HepG2 (cell line): Measurements from ENCODE around the gene CIAPIN1. TPM values are rescaled to one million over a fixed set of nuclear protein-coding genes. Genes with fewer than 3 reads are reported as not detected.
"Not testable (repeated sequence)": the region's sequence is repeated elsewhere in the genome, so short reads cannot be mapped to it uniquely, and the experiment has no call there.

Source experiments
- ATAC-seq: fragments of 200-7000 bp; cut with Tn5 transposase; 3 replicates; pipeline ENCODE4 v1.9.1; 2020; ENCODE audit warnings: mild to moderate bottlenecking, moderate library complexity
- BruUV-seq: library from RNA; stranded (reverse); fragments of 400-500 nt; replicated peaks from 2 replicates; lab custom pipeline; 2021; lab: Mats Ljungman, UMichigan
- CTCF ChIA-PET: fragments of 300-600 bp; formaldehyde crosslinking; extraction: SDS; loops from one replicate; lab custom pipeline; 2021; ENCODE audit warnings: low total read pairs, inconsistent platforms, low intra/inter-chr PET ratio; lab: Yijun Ruan, JAX
- POLR2A ChIA-PET: fragments of 350-600 bp; sonication (Branson Sonifier 250); formaldehyde crosslinking; loops from one replicate; lab custom pipeline; 2020; ENCODE audit warnings: antibody characterized with exemption, inconsistent platforms; lab: Yijun Ruan, JAX
- DNase-seq: peaks from one replicate; pipeline ENCODE4 v3.0.0-alpha.2; 2015; ENCODE audit warnings: low spot score
- FAIRE-seq: peaks from 3 replicates; lab custom pipeline; 2011; peaks lifted over from hg19 to GRCh38; lab: Jason Lieb, UNC
- H2AFZ ChIP-seq: one replicate; pipeline ENCODE4 v1.6.1; 2011; ENCODE audit warnings: low read length, inconsistent platforms
- H3K27ac ChIP-seq: fragments of 300-600 bp; 3 replicates; pipeline ENCODE4 v1.8.0; 2011; ENCODE audit warnings: mixed run types, mild to moderate bottlenecking, mixed read lengths, low read length, inconsistent platforms; ENCODE audit not compliant: insufficient read depth; ENCODE audit errors: extremely low read length
- H3K27me3 ChIP-seq, 2 experiments: fragments of 200-600 bp in 1 of 2; 2 replicates in 1 of 2; 3 replicates in 1 of 2; pipeline versions ENCODE4 v1.6.0 to v1.8.0; 2011; ENCODE audit warnings: low read length in 2 of 2, mild to moderate bottlenecking in 2 of 2, moderate library complexity in 2 of 2, inconsistent platforms in 1 of 2; ENCODE audit not compliant: insufficient read depth in 2 of 2, control insufficient read depth in 1 of 2
- H3K36me3 ChIP-seq, 2 experiments: fragments of 200-600 bp in 1 of 2; replicated peaks in 1 of 2; 2 replicates in 1 of 2; 3 replicates in 1 of 2; pipeline versions ENCODE4 v1.5.1 to v1.8.0; 2011; ENCODE audit warnings: low read length in 2 of 2, inconsistent platforms in 1 of 2; ENCODE audit not compliant: insufficient read depth in 2 of 2, control insufficient read depth in 1 of 2
- H3K4me1 ChIP-seq: 2 replicates; pipeline ENCODE4 v1.5.1; 2012; ENCODE audit warnings: low read length, inconsistent platforms; ENCODE audit not compliant: insufficient read depth
- H3K4me2 ChIP-seq: 2 replicates; pipeline ENCODE4 v1.6.0; 2011; ENCODE audit warnings: low read depth, low read length, inconsistent platforms
- H3K4me3 ChIP-seq, 3 experiments: fragments of 200-600 bp in 1 of 3; sonication (generic), shearing (Covaris generic) in 1 of 3; replicated peaks in 1 of 3; 2 replicates each; pipeline ENCODE4 v1.5.1; 2011 to 2016; ENCODE audit warnings: low read length in 3 of 3, inconsistent platforms in 2 of 3, low read depth in 2 of 3, mild to moderate bottlenecking in 2 of 3, control low read depth in 1 of 3, mixed read lengths in 1 of 3; ENCODE audit not compliant: insufficient read depth in 1 of 3
- H3K79me2 ChIP-seq: one replicate; pipeline ENCODE4 v1.6.1; 2011; ENCODE audit warnings: low read length, inconsistent platforms; ENCODE audit not compliant: insufficient read depth
- H3K9ac ChIP-seq: 2 replicates; pipeline ENCODE4 v1.6.0; 2011; ENCODE audit warnings: mild to moderate bottlenecking, low read depth, low read length, inconsistent platforms; ENCODE audit not compliant: insufficient read depth
- H3K9me3 ChIP-seq: 2 replicates; pipeline ENCODE4 v1.5.1; 2012; ENCODE audit warnings: mild to moderate bottlenecking, low read length
- H4K20me1 ChIP-seq: 2 replicates; pipeline ENCODE4 v1.6.0; 2011; ENCODE audit warnings: inconsistent platforms, mild to moderate bottlenecking, low read length, moderate library complexity; ENCODE audit not compliant: insufficient read depth
- KAT7 ChIP-seq: IDR thresholded peaks from 2 replicates; pipeline ENCODE4 v1.6.1; 2018; ENCODE audit warnings: borderline replicate concordance, missing compliant biosample characterization
- KDM5A ChIP-seq: fragments of 200-600 bp; sonication (generic); IDR thresholded peaks from 2 replicates; pipeline ENCODE4 v1.7.0; 2018; ENCODE audit warnings: antibody characterized with exemption, mild to moderate bottlenecking, low read length, borderline replicate concordance
- RARA ChIP-seq: IDR thresholded peaks from 2 replicates; pipeline ENCODE4 v1.6.1; 2016; ENCODE audit warnings: missing genetic modification reagents, missing compliant biosample characterization
- REXO4 ChIP-seq: sonication (generic); formaldehyde crosslinking; IDR thresholded peaks from 2 replicates; pipeline ENCODE4 v1.8.0; 2022; ENCODE audit warnings: missing genetic modification reagents, mild to moderate bottlenecking, borderline replicate concordance
- ZNF496 ChIP-seq: sonication (generic); formaldehyde crosslinking; IDR thresholded peaks from 2 replicates; pipeline ENCODE4 v1.8.1; 2023; ENCODE audit warnings: mild to moderate bottlenecking, moderate library complexity, missing genetic modification reagents; ENCODE audit not compliant: insufficient replicate concordance
- ZNF552 ChIP-seq: sonication (generic); formaldehyde crosslinking; IDR thresholded peaks from 2 replicates; pipeline ENCODE4 v1.9.0; 2022; ENCODE audit warnings: missing genetic modification reagents, mild to moderate bottlenecking, borderline replicate concordance
- ZNF616 ChIP-seq: sonication (generic); formaldehyde crosslinking; IDR thresholded peaks from 2 replicates; pipeline ENCODE4 v1.5.0; 2020; ENCODE audit warnings: low read depth, mild to moderate bottlenecking, missing genetic modification reagents
- ZNF850 ChIP-seq: sonication (generic); formaldehyde crosslinking; conservative IDR thresholded peaks from 2 replicates; pipeline ENCODE4 v1.9.0; 2021; ENCODE audit warnings: mild to moderate bottlenecking, missing genetic modification reagents
- WGBS: methylation state at CpG from one replicate; pipeline ENCODE4 v1.1.6; 2017; ENCODE audit warnings: low lambda C conversion rate; 5-methylcytosine and 5-hydroxymethylcytosine counted together
- in situ Hi-C: cut with HindIII; loops from 2 replicates; pipeline ENCODE4 v1.10.0; 2017; ENCODE audit warnings: low pct_unique_long_range_greater_than_20kb; ENCODE audit not compliant: extremely low pct_ligation_motif_present
- intact Hi-C: fragments of 100-400 bp; cut with micrococcal nuclease; formaldehyde crosslinking; loops from one replicate; pipeline ENCODE4 v1.10.0; 2022; ENCODE audit not compliant: unreplicated experiment
- polyA plus RNA-seq, 8 experiments: library from polyadenylated mRNA; depleted of rRNA in 3 of 8; stranded (reverse) in 7 of 8; unstranded in 1 of 8; fragments of >200 nt; fragmentation: Illumina TruSeq in 4 of 8; extraction: Trizol in 4 of 8; gene quantifications; 2 replicates each; pipeline versions ENCODE4 v1.2.1 to v1.2.3, GENCODE V29; 2011 to 2016; ENCODE audit warnings: low read depth in 4 of 8, missing spikeins in 1 of 8, mixed read lengths in 1 of 8; ENCODE audit not compliant: insufficient read depth in 1 of 8
- total RNA-seq, 5 experiments: library from RNA; depleted of rRNA; stranded (reverse); fragments of >200 nt; fragmentation: Illumina TruSeq; extraction: Trizol; gene quantifications; 2 replicates each; pipeline ENCODE4 v1.2.3, GENCODE V29; 2016; ENCODE audit warnings: low read depth in 1 of 5
- TF ChIP-seq, protein P1 (sequence below): sonication (generic); formaldehyde crosslinking; IDR thresholded peaks from 2 replicates; pipeline ENCODE4 v1.5.0; 2020; ENCODE audit warnings: missing genetic modification reagents
- TF ChIP-seq, protein P2 (sequence below): sonication (generic); formaldehyde crosslinking; conservative IDR thresholded peaks from 2 replicates; pipeline ENCODE4 v1.4.0; 2020; ENCODE audit warnings: missing genetic modification reagents
- TF ChIP-seq, protein P3 (sequence below): sonication (generic); formaldehyde crosslinking; IDR thresholded peaks from 2 replicates; pipeline ENCODE4 v1.4.0; 2020; ENCODE audit warnings: low read depth, mild to moderate bottlenecking, missing genetic modification reagents
- TF ChIP-seq, protein P4 (sequence below): sonication (generic); formaldehyde crosslinking; IDR thresholded peaks from 2 replicates; pipeline ENCODE4 v1.8.0; 2022; ENCODE audit warnings: low read depth, missing genetic modification reagents

The CIAPIN1 gene
- total and polyA plus RNA-seq, 2 of the 13 experiments (the other 11 are each of a cell fraction or from before 2014, with no cell fraction given) = 69.3 to 89.7 TPM

DNA sequence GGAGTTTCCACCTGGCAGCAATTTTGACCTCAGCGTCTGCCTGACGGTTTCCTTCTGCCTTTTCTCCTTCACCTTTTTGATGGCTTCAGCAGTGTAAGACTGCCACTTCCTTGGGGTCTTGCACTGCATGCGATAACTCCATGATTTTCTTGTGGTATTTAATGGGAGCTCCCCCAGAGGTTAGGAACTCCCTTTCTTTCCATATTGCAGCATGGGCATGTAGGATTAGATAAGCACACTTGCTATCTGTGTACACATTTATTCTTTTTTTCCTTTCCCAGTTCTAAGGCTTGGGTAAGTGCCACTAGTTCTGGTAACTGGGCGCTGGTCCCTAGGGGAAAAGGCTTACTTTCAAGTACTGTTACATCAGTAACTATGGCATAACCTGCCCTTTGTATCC lies 49.7 kb downstream of the CIAPIN1 start:
- FAIRE-seq = not testable (repeated sequence)

DNA sequence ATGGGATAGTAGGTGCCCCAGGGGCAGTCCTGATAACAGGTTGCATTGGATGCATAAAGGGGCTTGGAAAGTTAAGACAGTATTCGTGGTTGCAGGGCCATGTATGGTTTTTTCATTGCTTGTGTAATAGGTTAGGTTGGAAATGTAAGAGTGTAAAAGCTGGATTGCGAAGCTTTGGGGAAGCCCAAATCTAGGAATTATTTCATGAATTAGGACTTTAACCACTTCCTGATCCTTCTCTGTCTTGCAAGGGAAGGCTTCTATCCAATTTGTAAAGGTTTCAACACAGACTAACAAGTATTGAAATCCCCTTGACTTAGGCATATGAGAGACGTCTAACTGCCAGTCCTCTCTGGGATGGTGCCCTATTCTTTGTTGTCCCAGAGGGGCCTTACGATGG lies 50.4 kb downstream of the CIAPIN1 start:
- Histone ChIP-seq H3K9me3 (no peaks in the 10 kb centered on the region), H3K4me1 (peaks cover 6% of the 10 kb centered on the region; the same call in 1 of the 2 replicates), H4K20me1 (no peaks in the 10 kb centered on the region), H3K4me3 (no peak overlapping the region), H3K79me2 (no peaks in the 10 kb centered on the region), H3K36me3 (no peaks in the 10 kb centered on the region), H3K27ac (no peak overlapping the region), H3K27me3 (peaks cover 2 to 7% of the 10 kb centered on the region in 2 experiments; a peak in 3 of 5 replicates)
- ATAC-seq = no peak
- in situ Hi-C loops = no loop called here
- BruUV-seq = no TSS peak
- intact Hi-C loops = no loop called here
- WGBS = 64% methylated on average over 4 of the region's 4 CpGs
- ChIA-PET CTCF (no interaction called here), POLR2A (no interaction called here)
- TF ChIP-seq, protein P1, sequence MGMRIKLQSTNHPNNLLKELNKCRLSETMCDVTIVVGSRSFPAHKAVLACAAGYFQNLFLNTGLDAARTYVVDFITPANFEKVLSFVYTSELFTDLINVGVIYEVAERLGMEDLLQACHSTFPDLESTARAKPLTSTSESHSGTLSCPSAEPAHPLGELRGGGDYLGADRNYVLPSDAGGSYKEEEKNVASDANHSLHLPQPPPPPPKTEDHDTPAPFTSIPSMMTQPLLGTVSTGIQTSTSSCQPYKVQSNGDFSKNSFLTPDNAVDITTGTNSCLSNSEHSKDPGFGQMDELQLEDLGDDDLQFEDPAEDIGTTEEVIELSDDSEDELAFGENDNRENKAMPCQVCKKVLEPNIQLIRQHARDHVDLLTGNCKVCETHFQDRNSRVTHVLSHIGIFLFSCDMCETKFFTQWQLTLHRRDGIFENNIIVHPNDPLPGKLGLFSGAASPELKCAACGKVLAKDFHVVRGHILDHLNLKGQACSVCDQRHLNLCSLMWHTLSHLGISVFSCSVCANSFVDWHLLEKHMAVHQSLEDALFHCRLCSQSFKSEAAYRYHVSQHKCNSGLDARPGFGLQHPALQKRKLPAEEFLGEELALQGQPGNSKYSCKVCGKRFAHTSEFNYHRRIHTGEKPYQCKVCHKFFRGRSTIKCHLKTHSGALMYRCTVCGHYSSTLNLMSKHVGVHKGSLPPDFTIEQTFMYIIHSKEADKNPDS (CRISPR knock-in tag) = no peak
- TF ChIP-seq, protein P2, sequence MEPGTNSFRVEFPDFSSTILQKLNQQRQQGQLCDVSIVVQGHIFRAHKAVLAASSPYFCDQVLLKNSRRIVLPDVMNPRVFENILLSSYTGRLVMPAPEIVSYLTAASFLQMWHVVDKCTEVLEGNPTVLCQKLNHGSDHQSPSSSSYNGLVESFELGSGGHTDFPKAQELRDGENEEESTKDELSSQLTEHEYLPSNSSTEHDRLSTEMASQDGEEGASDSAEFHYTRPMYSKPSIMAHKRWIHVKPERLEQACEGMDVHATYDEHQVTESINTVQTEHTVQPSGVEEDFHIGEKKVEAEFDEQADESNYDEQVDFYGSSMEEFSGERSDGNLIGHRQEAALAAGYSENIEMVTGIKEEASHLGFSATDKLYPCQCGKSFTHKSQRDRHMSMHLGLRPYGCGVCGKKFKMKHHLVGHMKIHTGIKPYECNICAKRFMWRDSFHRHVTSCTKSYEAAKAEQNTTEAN (CRISPR knock-in tag) = no peak
- TF ChIP-seq ZNF496 (no peak), KDM5A (no peak), REXO4 (CRISPR knock-in tag) (no peak), ZNF850 (CRISPR knock-in tag) (no peak), KAT7 (CRISPR knock-in tag) (no peak), ZNF616 (CRISPR knock-in tag) (no peak), ZNF552 (CRISPR knock-in tag) (no peak)
- TF ChIP-seq, protein P3, sequence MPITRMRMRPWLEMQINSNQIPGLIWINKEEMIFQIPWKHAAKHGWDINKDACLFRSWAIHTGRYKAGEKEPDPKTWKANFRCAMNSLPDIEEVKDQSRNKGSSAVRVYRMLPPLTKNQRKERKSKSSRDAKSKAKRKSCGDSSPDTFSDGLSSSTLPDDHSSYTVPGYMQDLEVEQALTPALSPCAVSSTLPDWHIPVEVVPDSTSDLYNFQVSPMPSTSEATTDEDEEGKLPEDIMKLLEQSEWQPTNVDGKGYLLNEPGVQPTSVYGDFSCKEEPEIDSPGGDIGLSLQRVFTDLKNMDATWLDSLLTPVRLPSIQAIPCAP = no peak
- TF ChIP-seq, protein P4, sequence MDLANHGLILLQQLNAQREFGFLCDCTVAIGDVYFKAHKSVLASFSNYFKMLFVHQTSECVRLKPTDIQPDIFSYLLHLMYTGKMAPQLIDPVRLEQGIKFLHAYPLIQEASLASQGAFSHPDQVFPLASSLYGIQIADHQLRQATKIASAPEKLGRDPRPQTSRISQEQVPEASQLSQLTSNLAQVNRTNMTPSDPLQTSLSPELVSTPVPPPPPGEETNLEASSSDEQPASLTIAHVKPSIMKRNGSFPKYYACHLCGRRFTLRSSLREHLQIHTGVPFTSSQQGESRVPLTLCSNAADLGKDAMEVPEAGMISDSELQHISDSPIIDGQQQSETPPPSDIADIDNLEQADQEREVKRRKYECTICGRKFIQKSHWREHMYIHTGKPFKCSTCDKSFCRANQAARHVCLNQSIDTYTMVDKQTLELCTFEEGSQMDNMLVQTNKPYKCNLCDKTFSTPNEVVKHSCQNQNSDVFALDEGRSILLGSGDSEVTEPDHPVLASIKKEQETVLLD = no peak
- TF ChIP-seq, all 625 proteins: peak for 0
- Histone ChIP-seq H2AFZ (no peak overlapping the region), H3K9ac (no peak overlapping the region), H3K4me2 (no peak overlapping the region)
- DNase-seq (no peak), FAIRE-seq (no peak)

More for the DNA sequence above, 49.7 kb downstream of the CIAPIN1 start:
- in situ Hi-C loops, ATAC-seq, H3K36me3 ChIP-seq, H4K20me1 ChIP-seq, intact Hi-C loops, H3K27ac ChIP-seq, H3K4me2 ChIP-seq, H2AFZ ChIP-seq, H3K9me3 ChIP-seq, DNase-seq, CTCF ChIA-PET, H3K27me3 ChIP-seq, H3K4me3 ChIP-seq, BruUV-seq, H3K9ac ChIP-seq, H3K79me2 ChIP-seq, H3K4me1 ChIP-seq: not testable (repeated sequence)
- TF ChIP-seq RARA (CRISPR knock-in tag) = 0 out of 2 replicates have a peak, but pooled peaks have one; percentile 14
- WGBS = 55% methylated on average over 4 of the region's 4 CpGs
- POLR2A ChIA-PET = interaction anchor here (1.9 kb wide), 1 partner anchor 24 kb away, joined by 7 read pairs; no protein-coding TSS in a partner anchor
